ENCODE data around the gene TTLL5. TPM values are rescaled to one million over a fixed set of nuclear protein-coding genes. Genes with fewer than 3 reads are reported as not detected.
A peak's percentile ranks its signal among the peaks of the same experiment; 100 is the strongest.
"Not testable (repeated sequence)": the region's sequence is repeated elsewhere in the genome, so short reads cannot be mapped to it uniquely, and the experiment has no call there.

Gene TTLL5
- total RNA-seq, 3 donors from 2014 or later = 30.8 to 51.0 (median 32.8) TPM

GRCh38 chr14:75911883-75912282, 250.8 kb downstream of the TTLL5 start:
- Histone ChIP-seq H3K36me3 (ENCODE audit: low read depth) (no peaks in the 10 kb centered on the region), H3K9me3 (no peaks in the 10 kb centered on the region), H3K4me1 (ENCODE audit: low read depth) (peaks cover 9% of the 10 kb centered on the region), H3K4me3 (no peak overlapping the region)
- no peak for TF ChIP-seq CTCF (IDR thresholded peaks at IDR 0.05)
- ATAC-seq = peak; percentile 75
- DNase-seq = peak in 2 of 3 donors; percentile 66 to 74
- intact Hi-C loops (cut with DNase I, micrococcal nuclease) = loop anchor here in 1 of 2 donors (5.0 kb wide), 1 partner anchor 70 kb away; the partner anchor contains the start of gene TGFB3

GRCh38 chr14:75913183-75913582, 252.1 kb downstream of the TTLL5 start:
- TF ChIP-seq CTCF (IDR thresholded peaks at IDR 0.05) = no peak
- intact Hi-C loops (cut with DNase I, micrococcal nuclease) = loop anchor here in 1 of 2 donors (5.0 kb wide), 1 partner anchor 69 kb away; the partner anchor contains the start of gene TGFB3
- Histone ChIP-seq H3K36me3 (ENCODE audit: low read depth) (no peaks in the 10 kb centered on the region), H3K4me1 (ENCODE audit: low read depth) (peaks cover 9% of the 10 kb centered on the region), H3K4me3 (no peak overlapping the region), H3K9me3 (no peaks in the 10 kb centered on the region)
- ATAC-seq (peak; percentile 88), DNase-seq (peak in 1 of 3 donors; percentile 22)

- DNase-seq = no peak
- H3K36me3 ChIP-seq (ENCODE audit: low read depth) = no peaks in the 10 kb centered on the region
- intact Hi-C loops (cut with DNase I, micrococcal nuclease) = no loop called here
- H3K9me3 ChIP-seq = no peaks in the 10 kb centered on the region
- H3K4me3 ChIP-seq = no peak overlapping the region
- no peak for ATAC-seq
- TF ChIP-seq CTCF (IDR thresholded peaks at IDR 0.05) = no peak
- H3K4me1 ChIP-seq (ENCODE audit: low read depth) = peaks cover 9% of the 10 kb centered on the region
These were observed 254.0 kb downstream of the TTLL5 start for GRCh38 chr14:75915045-75915444.

DNA sequence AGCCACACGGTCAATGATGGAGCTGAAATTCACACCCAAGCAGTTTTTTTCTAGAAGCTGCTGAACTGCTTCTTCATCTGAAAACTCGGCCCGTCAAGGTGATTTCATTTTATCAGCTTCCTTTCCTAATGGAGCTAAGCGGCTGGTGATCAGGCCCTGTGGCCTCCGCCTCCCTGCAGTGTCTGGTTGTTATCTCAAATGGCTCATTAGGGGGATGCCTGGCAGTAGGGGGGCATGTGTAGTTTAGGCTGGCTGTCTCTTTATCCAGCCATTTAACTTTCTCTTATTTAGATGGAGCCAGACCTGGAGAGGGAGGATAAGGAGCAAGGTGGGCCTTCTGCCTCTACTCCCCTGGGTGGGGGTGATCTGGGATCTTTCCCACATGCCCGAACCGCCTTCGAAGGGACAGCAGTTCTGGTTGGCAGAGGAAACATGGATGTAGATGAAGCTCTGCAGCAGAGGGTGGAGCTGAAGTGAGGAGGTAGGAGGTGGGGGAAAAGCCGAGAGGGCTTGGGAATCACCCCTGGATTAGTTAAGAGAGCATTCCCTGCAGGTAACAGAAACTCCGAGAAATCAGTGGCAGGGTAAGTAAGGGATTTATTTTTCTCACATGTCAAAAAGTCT, 256.4 kb downstream of the TTLL5 start:
- DNase-seq = no peak
- intact Hi-C loops (cut with DNase I, micrococcal nuclease) = no loop called here
- Histone ChIP-seq H3K36me3 (ENCODE audit: low read depth) (no peaks in the 10 kb centered on the region), H3K9me3 (no peaks in the 10 kb centered on the region), H3K4me1 (ENCODE audit: low read depth) (peaks cover 9% of the 10 kb centered on the region), H3K4me3 (no peak overlapping the region)
- ATAC-seq = no peak
- TF ChIP-seq CTCF (IDR thresholded peaks at IDR 0.05) = no peak

DNA sequence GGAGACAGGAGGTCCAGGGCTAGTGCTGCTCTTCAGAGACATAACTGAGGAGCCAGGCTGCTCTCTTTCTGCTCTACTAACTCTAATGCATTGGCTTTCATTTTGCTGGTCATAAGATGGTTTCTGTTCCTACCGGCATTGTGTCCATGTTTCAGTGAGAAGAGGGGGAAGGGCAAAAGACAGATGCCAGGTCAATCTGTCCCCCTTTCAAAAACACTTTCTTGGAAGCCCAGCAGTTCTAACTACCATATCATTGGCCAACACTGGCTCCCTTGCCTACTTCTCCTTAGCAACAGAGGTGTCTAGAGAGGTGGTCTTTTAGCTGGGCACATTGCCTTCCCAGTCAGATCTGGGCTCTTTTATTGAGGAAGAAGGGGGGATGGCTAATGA, 256.9 kb downstream of the TTLL5 start:
- intact Hi-C loops (cut with DNase I, micrococcal nuclease) = no loop called here
- no peaks in the 10 kb centered on the region for H3K9me3 ChIP-seq
- no peak for ATAC-seq
- H3K36me3 ChIP-seq (ENCODE audit: low read depth) = no peaks in the 10 kb centered on the region
- no peak for TF ChIP-seq CTCF (IDR thresholded peaks at IDR 0.05)
- H3K4me3 ChIP-seq = no peak overlapping the region
- H3K4me1 ChIP-seq (ENCODE audit: low read depth) = peaks cover 7% of the 10 kb centered on the region
- no peak for DNase-seq

DNA sequence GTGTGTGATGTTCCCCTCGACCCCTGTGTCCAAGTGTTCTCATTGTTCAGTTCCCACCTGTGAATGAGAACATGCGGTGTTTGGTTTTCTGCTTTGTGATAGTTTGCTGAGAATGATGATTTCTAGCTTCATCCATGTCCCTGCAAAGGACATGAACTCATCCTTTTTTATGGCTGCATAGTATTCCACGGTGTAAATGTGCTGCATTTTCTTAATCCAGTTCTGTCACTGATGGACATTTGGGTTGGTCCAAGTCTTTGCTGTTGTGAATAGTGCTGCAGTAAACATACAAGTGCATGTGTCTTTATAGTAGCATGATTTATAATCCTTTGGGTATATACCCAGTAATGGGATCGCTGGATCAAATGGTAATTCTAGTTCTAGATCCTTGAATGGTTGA, 259.4 kb downstream of the TTLL5 start:
- DNase-seq; H3K4me3 ChIP-seq; ATAC-seq; intact Hi-C loops (cut with DNase I, micrococcal nuclease); H3K9me3 ChIP-seq; H3K4me1 ChIP-seq (ENCODE audit: low read depth); H3K36me3 ChIP-seq (ENCODE audit: low read depth): not testable (repeated sequence)

GRCh38 chr14:75925141-75925840, 264.2 kb downstream of the TTLL5 start:
- DNase-seq; H3K4me1 ChIP-seq (ENCODE audit: low read depth); H3K9me3 ChIP-seq; ATAC-seq; intact Hi-C loops (cut with DNase I, micrococcal nuclease); H3K4me3 ChIP-seq; H3K36me3 ChIP-seq (ENCODE audit: low read depth): not testable (repeated sequence)
